GM18499 (cell line): ENCODE results near the gene TCIRG1.
"Not testable (repeated sequence)": the region's sequence is repeated elsewhere in the genome, so short reads cannot be mapped to it uniquely, and the experiment has no call there.

Source experiments
- ATAC-seq: cut with Tn5 transposase; IDR thresholded peaks from one replicate; pipeline ENCODE4 v1.9.1; 2021; ENCODE audit warnings: moderate number of reproducible peaks; ENCODE audit not compliant: insufficient read depth, unreplicated experiment

Gene TCIRG1

GRCh38 chr11:68076371-68077042 is 37.7 kb downstream of the TCIRG1 start:
- no peak for ATAC-seq

DNA sequence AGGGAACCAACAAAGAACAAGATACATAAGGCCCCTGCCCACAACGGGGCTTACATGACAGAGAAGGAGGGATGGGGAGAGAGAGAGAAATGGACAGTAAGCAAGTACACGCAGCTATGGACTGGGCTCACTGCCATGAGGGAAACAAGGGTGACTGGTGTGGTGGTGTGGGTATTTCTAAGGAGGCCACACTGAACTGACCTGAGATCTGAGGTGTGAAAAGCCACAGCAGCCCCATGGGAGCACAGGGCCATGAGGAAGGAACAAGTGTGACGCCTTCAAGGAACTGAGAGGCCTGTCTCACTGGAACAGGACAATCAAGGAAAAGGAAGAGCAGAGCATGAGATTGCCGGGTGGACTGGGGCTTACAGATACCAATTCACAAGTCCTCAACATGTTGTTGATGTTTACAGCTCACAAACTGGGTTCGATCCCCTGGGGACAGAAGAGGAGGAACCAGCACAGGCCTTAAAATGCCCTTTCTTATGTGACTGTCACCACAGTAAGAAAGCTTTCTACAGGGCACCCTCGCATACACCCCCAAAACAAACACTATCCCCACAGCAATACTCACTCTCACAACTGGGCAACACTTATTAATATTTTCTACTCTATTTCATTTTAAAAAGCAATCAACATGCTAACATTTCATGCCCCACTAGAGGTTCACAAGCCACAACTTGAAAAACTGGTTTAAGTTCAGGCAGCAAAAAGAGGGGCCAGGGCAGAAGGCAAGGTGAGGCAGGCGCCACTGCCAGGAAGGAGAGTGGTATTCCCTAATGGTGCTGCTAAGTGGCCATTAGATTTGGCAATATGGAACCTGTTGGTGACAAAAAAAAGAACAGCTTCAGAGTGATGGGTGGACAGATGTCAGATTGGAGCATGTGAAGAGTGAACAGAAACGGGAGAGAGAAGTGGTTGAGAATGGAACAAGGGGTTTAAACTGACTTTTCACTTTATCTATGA is 39.1 kb downstream of the TCIRG1 start:
- ATAC-seq: no peak

DNA sequence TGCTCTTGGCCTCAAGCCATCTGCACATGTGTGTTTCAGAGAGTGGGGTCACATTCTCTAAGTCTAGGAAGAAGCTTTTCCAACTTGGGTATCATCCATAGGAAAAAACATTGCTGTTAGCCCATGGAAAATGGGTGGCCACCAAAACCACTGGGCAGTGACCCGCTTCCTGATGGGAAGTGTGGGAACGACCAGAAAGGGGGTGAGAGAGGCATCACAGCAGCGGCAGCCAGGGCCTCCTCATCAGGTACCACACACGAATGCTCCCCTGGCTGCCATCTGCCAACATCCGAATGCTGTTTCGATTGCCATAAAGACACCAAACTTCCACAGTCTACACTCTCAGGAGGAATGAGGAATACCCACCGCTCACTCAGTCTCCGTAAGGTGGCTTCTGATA is 42.0 kb downstream of the TCIRG1 start:
- ATAC-seq: no peak

DNA sequence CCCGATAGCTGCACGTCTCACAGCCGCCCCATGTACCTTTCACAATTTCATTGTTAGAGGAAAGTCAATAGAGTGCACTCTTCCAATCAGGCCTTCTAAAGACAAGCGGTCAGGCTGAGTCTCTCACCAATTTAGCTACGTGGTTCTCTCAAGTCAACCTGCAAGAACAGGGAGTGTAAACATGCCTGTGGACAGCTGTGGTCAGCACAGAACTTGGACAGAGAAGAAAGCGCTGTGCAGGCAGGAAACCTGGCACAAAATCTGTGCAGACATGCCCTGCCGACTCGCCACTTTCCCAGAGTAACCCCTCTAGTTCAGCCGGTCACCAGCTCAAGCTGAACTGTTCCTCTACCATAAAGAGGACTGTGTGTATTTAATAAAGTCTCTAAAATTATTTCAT is 42.9 kb downstream of the TCIRG1 start:
- no peak for ATAC-seq

DNA sequence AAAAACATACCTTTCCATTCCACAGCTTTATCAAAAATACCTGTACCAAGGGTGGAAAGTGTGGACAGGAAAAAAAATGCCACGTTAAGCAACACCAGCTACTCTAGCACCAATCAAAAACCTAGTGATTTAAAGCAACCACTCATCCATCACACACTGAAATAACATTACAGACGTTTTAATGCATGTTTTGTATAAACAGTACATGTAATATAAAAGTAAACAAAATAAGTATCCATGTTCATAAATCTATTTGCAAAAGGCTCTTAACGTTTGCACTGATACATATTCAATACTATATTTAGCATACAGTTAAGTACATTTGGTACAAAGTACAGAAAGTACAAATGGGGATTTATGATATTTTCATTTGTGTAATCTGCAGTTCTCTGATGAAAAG is 43.7 kb downstream of the TCIRG1 start:
- no peak for ATAC-seq

- no peak for ATAC-seq
These were observed 44.7 kb downstream of the TCIRG1 start for GRCh38 chr11:68083517-68083916.

DNA sequence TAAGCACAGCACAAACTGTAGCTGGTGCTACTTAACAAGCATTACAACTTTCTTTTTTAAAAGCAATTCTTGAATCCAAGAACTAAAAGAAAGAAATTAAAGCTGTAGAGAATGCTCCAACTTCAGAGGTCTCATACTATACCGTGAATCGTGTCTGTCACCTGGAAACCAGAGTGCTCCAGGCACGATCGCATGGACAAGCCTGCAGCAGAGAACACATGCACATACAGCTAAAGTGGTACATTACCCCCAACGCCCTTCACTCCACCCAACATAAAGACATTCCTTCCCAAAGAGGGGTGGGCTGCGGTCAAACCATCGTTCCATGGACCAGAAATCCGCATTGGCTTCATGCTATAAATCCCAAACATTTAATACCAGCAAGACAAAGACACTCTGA is 50.9 kb downstream of the TCIRG1 start:
- ATAC-seq: no peak

GRCh38 chr11:68090287-68090686 is 51.5 kb downstream of the TCIRG1 start:
- ATAC-seq: no peak

DNA sequence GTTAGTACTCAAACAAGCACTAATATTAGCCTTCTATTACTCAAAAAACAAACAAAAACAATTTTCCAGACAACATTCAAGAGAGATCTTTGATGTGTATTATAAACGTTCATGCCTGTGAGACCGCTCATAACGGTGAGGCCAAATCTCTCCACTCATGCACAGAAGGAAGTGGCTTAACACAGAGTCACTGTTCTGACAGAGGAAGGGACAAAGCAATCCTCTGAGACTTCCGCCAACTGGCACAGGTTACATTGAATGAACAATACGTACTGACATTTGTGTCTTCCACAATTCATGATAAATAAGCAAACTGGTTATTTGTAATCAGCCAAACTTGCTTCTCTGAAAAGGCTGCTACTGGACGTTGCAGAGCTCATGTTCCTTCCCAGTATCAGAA is 51.9 kb downstream of the TCIRG1 start:
- no peak for ATAC-seq

GRCh38 chr11:68092411-68092810 is 53.6 kb downstream of the TCIRG1 start:
- no peak for ATAC-seq

GRCh38 chr11:68092946-68093345 is 54.1 kb downstream of the TCIRG1 start:
- ATAC-seq: not testable (repeated sequence)

DNA sequence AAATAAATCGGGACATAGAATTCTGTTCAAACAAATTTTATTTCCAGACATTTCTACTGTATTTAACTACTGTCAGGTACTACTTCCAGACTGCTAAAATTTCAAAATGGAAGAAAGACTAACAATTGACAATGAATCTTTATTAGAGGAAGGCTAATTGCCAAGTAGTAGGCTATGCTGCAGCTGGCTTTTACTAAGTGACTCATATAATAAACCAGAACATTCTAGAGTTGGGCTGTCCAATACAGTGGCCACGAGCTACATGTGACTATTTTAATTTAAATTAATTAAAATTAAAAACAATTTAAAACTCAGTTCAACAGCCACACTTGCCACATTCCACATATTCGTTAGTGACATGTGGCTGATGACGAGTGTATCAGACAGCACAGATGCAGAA is 54.7 kb downstream of the TCIRG1 start:
- ATAC-seq: no peak

DNA sequence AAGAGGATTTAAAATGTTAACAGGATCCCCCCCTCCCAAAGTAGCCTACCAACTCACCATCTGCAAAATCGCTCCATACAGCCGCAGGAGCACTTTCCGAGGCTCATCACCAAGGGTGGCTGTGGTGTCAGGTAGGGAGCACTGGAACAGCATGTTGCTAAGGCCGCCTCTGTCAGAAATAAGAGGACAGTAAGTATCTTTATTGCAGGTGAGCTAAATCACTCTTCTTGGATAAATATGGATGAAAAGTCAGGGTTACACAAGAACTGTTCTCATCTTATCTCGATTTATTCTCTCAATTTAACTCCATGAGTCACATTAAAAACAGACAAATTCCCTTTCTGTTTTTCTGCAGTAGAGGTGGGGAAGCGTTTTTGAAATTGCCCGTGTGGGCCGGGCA is 58.1 kb downstream of the TCIRG1 start:
- ATAC-seq: no peak

- ATAC-seq: no peak
These were observed 60.2 kb downstream of the TCIRG1 start for GRCh38 chr11:68099057-68099456.

DNA sequence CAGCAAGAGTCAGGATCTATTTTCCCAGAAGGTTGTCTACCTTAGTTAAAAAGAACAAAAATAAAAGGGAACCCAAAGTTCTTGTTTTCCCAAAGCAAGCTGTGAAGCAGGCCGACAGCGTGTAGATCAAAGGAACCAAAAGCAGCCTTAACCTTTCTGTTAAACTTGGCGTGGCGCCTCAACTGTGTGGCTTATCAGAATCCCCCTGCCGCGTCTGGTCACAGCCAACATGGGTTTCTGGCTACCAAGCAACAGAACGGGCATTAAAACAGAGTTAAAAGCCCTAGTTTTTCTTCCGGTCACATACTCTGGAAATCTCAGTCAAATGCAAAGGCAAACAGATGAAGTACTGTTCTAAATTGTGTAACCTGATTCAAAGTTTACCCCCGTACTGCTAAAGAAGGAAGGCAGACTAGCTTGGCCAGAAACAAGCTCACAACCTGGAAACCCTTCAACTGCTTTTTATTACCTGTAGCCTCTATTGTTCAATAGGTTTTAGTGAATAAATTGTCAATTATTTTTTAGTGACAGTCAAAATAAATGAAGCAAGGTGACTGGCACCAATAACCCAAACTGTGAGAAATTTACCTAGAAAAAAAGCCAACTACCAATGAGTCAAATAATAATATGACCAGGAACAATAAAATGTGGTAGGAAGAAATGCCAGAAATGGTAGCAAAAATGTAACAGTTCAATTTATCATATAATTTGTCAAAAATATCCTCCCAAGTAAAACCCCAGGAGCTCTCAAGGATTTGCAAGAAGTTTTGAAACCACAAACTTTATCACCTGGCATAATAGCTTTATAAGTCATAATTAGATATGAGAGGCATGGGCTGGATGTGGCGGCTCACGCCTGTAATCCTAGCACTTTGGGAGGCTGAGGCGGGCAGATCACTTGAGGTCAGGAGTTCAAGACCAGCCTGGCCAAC is 60.9 kb downstream of the TCIRG1 start:
- ATAC-seq: no peak
